Myocyte (in vitro differentiated cells): ENCODE results near the gene LRRC8C. TPM values are rescaled to one million over a fixed set of nuclear protein-coding genes. Genes with fewer than 3 reads are reported as not detected.
A peak's percentile ranks its signal among the peaks of the same experiment; 100 is the strongest.

ENCODE experiments used
- DNase-seq: peaks from one replicate; pipeline ENCODE4 v3.0.0-alpha.2; 2012; ENCODE audit warnings: low read depth
- total RNA-seq: library from RNA; depleted of rRNA; stranded (reverse); fragments of >200 nt; gene quantifications from 2 replicates; pipeline ENCODE4 v1.2.3, GENCODE V29; 2014

LRRC8C gene
- total RNA-seq, 1 donor from 2014 or later = 1.8 TPM

GRCh38 chr1:89670711-89671110 is 37.8 kb downstream of the LRRC8C start:
- no peak for DNase-seq

- no peak for DNase-seq
Observed at GRCh38 chr1:89671775-89672488, 39.0 kb downstream of the LRRC8C start.

- peak; percentile 10 for DNase-seq
Observed at GRCh38 chr1:89672489-89673183, 39.7 kb downstream of the LRRC8C start.

- DNase-seq = no peak
Observed at GRCh38 chr1:89673251-89673650, 40.3 kb downstream of the LRRC8C start.

- DNase-seq = no peak
Observed at GRCh38 chr1:89675677-89676076, 42.8 kb downstream of the LRRC8C start.

GRCh38 chr1:89681045-89681729 is 48.3 kb downstream of the LRRC8C start:
- no peak for DNase-seq

- no peak for DNase-seq
Observed at GRCh38 chr1:89682611-89683010, 49.7 kb downstream of the LRRC8C start.

- DNase-seq = no peak
Observed at GRCh38 chr1:89685461-89685860, 52.5 kb downstream of the LRRC8C start.

GRCh38 chr1:89686520-89686919 is 53.6 kb downstream of the LRRC8C start:
- no peak for DNase-seq

- DNase-seq = no peak
Observed at GRCh38 chr1:89687254-89687653, 54.3 kb downstream of the LRRC8C start.

- DNase-seq = peak; percentile 10
Observed at GRCh38 chr1:89688607-89689006, 55.7 kb downstream of the LRRC8C start.

- no peak for DNase-seq
Observed at GRCh38 chr1:89689234-89689633, 56.3 kb downstream of the LRRC8C start.

GRCh38 chr1:89690595-89690994 is 57.7 kb downstream of the LRRC8C start:
- DNase-seq = no peak

- DNase-seq = no peak
Observed at GRCh38 chr1:89692601-89693521, 59.9 kb downstream of the LRRC8C start.

GRCh38 chr1:89695847-89696246 is 62.9 kb downstream of the LRRC8C start:
- DNase-seq = no peak

- DNase-seq = no peak
Observed at GRCh38 chr1:89697383-89697782, 64.5 kb downstream of the LRRC8C start.

GRCh38 chr1:89698020-89698560 is 65.2 kb downstream of the LRRC8C start:
- no peak for DNase-seq

GRCh38 chr1:89698624-89699023 is 65.7 kb downstream of the LRRC8C start:
- no peak for DNase-seq

- DNase-seq = no peak
Observed at GRCh38 chr1:89699451-89699986, 66.6 kb downstream of the LRRC8C start.

- DNase-seq = no peak
Observed at GRCh38 chr1:89701746-89702241, 68.9 kb downstream of the LRRC8C start.
